ENCODE data around the gene SEMA4B. TPM values are rescaled to one million over a fixed set of nuclear protein-coding genes. Genes with fewer than 3 reads are reported as not detected.

Gene SEMA4B
- total RNA-seq, 1 donor from 2014 or later, result 31.8 TPM

GRCh38 chr15:90154861-90155626 is 46.1 kb upstream of the SEMA4B start:
- TF ChIP-seq CTCF (IDR thresholded peaks at IDR 0.05; ENCODE audit: partially characterized antibody, unreplicated experiment), result no peak
- Mint-ChIP-seq H3K36me3 (ENCODE audit: unreplicated experiment) (no peaks in the 10 kb centered on the region), H3K27me3 (ENCODE audit: unreplicated experiment) (peaks cover 4% of the 10 kb centered on the region), H3K4me1 (ENCODE audit: low read depth, unreplicated experiment) (peaks cover 8% of the 10 kb centered on the region), H3K9me3 (ENCODE audit: unreplicated experiment) (peaks cover 3% of the 10 kb centered on the region), H3K4me3 (ENCODE audit: unreplicated experiment) (no peak overlapping the region), H3K27ac (ENCODE audit: unreplicated experiment) (no peak overlapping the region)
- DNase-seq, result no peak

- H3K36me3 Mint-ChIP-seq (ENCODE audit: unreplicated experiment), result no peaks in the 10 kb centered on the region
- no peak for DNase-seq
- no peak overlapping the region for H3K27ac Mint-ChIP-seq (ENCODE audit: unreplicated experiment)
- peaks cover 8% of the 10 kb centered on the region for H3K4me1 Mint-ChIP-seq (ENCODE audit: low read depth, unreplicated experiment)
- peaks cover 3% of the 10 kb centered on the region for H3K9me3 Mint-ChIP-seq (ENCODE audit: unreplicated experiment)
- H3K4me3 Mint-ChIP-seq (ENCODE audit: unreplicated experiment), result no peak overlapping the region
- no peak for TF ChIP-seq CTCF (IDR thresholded peaks at IDR 0.05; ENCODE audit: partially characterized antibody, unreplicated experiment)
- peaks cover 4% of the 10 kb centered on the region for H3K27me3 Mint-ChIP-seq (ENCODE audit: unreplicated experiment)
Measured at GRCh38 chr15:90159213-90159612, 41.9 kb upstream of the SEMA4B start.

- H3K27me3 Mint-ChIP-seq (ENCODE audit: unreplicated experiment), result peaks cover 4% of the 10 kb centered on the region
- TF ChIP-seq CTCF (IDR thresholded peaks at IDR 0.05; ENCODE audit: partially characterized antibody, unreplicated experiment), result no peak
- peaks cover 3% of the 10 kb centered on the region for H3K9me3 Mint-ChIP-seq (ENCODE audit: unreplicated experiment)
- H3K36me3 Mint-ChIP-seq (ENCODE audit: unreplicated experiment), result no peaks in the 10 kb centered on the region
- no peak for DNase-seq
- no peak overlapping the region for H3K4me3 Mint-ChIP-seq (ENCODE audit: unreplicated experiment)
- peaks cover 8% of the 10 kb centered on the region for H3K4me1 Mint-ChIP-seq (ENCODE audit: low read depth, unreplicated experiment)
- H3K27ac Mint-ChIP-seq (ENCODE audit: unreplicated experiment), result no peak overlapping the region
Measured at GRCh38 chr15:90160781-90161727, 40.1 kb upstream of the SEMA4B start.

GRCh38 chr15:90161950-90162361 is 39.2 kb upstream of the SEMA4B start:
- peaks cover 4% of the 10 kb centered on the region for H3K27me3 Mint-ChIP-seq (ENCODE audit: unreplicated experiment)
- DNase-seq, result no peak
- no peak for TF ChIP-seq CTCF (IDR thresholded peaks at IDR 0.05; ENCODE audit: partially characterized antibody, unreplicated experiment)
- H3K9me3 Mint-ChIP-seq (ENCODE audit: unreplicated experiment), result peaks cover 3% of the 10 kb centered on the region
- peaks cover 8% of the 10 kb centered on the region for H3K4me1 Mint-ChIP-seq (ENCODE audit: low read depth, unreplicated experiment)
- H3K27ac Mint-ChIP-seq (ENCODE audit: unreplicated experiment), result no peak overlapping the region
- H3K4me3 Mint-ChIP-seq (ENCODE audit: unreplicated experiment), result no peak overlapping the region
- H3K36me3 Mint-ChIP-seq (ENCODE audit: unreplicated experiment), result no peaks in the 10 kb centered on the region
